Esophagus muscularis mucosa (tissue), 4 donors: Measurements from ENCODE around the gene PTPRS. TPM values are rescaled to one million over a fixed set of nuclear protein-coding genes. Genes with fewer than 3 reads are reported as not detected.
A peak's percentile ranks its signal among the peaks of the same experiment; 100 is the strongest.

Experiments used
- DNase-seq: peaks from one replicate; pipeline ENCODE4 v3.0.0-alpha.2; 2017; ENCODE audit errors: extremely low spot score
- H3K27ac ChIP-seq, 4 donors: fragments of 200-600 bp; sonication (generic); replicated peaks in 1 of 4; 1 replicate in 3 of 4; 2 replicates in 1 of 4; pipeline ENCODE4 v1.5.1; 2016 to 2019; ENCODE audit warnings: mild to moderate bottlenecking in 1 of 4
- H3K27me3 ChIP-seq, 4 donors: fragments of 200-600 bp; sonication (generic); one replicate each; pipeline versions ENCODE4 v1.5.1 to v1.6.0; 2016 to 2019
- H3K36me3 ChIP-seq, 4 donors: fragments of 200-600 bp; sonication (generic); one replicate each; pipeline ENCODE4 v1.5.1; 2016 to 2019
- H3K4me1 ChIP-seq, 4 donors: fragments of 200-600 bp; sonication (generic); one replicate each; pipeline ENCODE4 v1.5.1; 2016 to 2019
- H3K4me3 ChIP-seq, 4 donors: fragments of 200-600 bp; sonication (generic); 1 replicate in 2 of 4; 2 replicates in 2 of 4; pipeline ENCODE4 v1.5.1; 2016 to 2019; ENCODE audit warnings: mild to moderate bottlenecking in 4 of 4, moderate library complexity in 1 of 4
- H3K9me3 ChIP-seq, 4 donors: fragments of 200-600 bp; sonication (generic); 1 replicate in 3 of 4; 2 replicates in 1 of 4; pipeline ENCODE4 v1.5.1; 2016 to 2019
- EP300 ChIP-seq: sonication (generic); formaldehyde crosslinking; IDR thresholded peaks from one replicate; pipeline ENCODE4 v1.6.1; 2017; ENCODE audit warnings: antibody characterized with exemption
- POLR2A ChIP-seq: fragments of 450-650 bp; IDR thresholded peaks from one replicate; pipeline ENCODE4 v1.6.1; 2017; ENCODE audit warnings: antibody characterized with exemption, moderate library complexity, mild to moderate bottlenecking, low read depth
- POLR2AphosphoS5 ChIP-seq, 2 donors: sonication (generic); formaldehyde crosslinking; IDR thresholded peaks; one replicate each; pipeline ENCODE4 v1.6.1; 2017; ENCODE audit warnings: antibody characterized with exemption in 2 of 2
- WGBS: methylation state at CpG from one replicate; pipeline ENCODE4 v1.1.5; 2018; 5-methylcytosine and 5-hydroxymethylcytosine counted together
- intact Hi-C: fragments of 100-400 bp; cut with DNase I; formaldehyde crosslinking; loops from one replicate; pipeline ENCODE4 v1.15.1; 2023
- total RNA-seq, 4 donors: library from RNA; depleted of rRNA; stranded (reverse); fragments of >200 nt; gene quantifications; one replicate each; pipeline versions ENCODE4 v1.1.0 to v1.2.1, GENCODE V29; 2016
- TF ChIP-seq, protein P1 (sequence below), 3 experiments: fragments of 200-600 bp in 2 of 3; fragments of 450-650 bp in 1 of 3; sonication (generic) in 2 of 3; IDR thresholded peaks; one replicate each; pipeline ENCODE4 v1.5.1; 2017 to 2019; ENCODE audit warnings: antibody characterized with exemption in 3 of 3, mild to moderate bottlenecking in 2 of 3, moderate library complexity in 1 of 3

The PTPRS gene
- total RNA-seq, 4 donors from 2014 or later, result 140 to 311 (median 224) TPM

DNA sequence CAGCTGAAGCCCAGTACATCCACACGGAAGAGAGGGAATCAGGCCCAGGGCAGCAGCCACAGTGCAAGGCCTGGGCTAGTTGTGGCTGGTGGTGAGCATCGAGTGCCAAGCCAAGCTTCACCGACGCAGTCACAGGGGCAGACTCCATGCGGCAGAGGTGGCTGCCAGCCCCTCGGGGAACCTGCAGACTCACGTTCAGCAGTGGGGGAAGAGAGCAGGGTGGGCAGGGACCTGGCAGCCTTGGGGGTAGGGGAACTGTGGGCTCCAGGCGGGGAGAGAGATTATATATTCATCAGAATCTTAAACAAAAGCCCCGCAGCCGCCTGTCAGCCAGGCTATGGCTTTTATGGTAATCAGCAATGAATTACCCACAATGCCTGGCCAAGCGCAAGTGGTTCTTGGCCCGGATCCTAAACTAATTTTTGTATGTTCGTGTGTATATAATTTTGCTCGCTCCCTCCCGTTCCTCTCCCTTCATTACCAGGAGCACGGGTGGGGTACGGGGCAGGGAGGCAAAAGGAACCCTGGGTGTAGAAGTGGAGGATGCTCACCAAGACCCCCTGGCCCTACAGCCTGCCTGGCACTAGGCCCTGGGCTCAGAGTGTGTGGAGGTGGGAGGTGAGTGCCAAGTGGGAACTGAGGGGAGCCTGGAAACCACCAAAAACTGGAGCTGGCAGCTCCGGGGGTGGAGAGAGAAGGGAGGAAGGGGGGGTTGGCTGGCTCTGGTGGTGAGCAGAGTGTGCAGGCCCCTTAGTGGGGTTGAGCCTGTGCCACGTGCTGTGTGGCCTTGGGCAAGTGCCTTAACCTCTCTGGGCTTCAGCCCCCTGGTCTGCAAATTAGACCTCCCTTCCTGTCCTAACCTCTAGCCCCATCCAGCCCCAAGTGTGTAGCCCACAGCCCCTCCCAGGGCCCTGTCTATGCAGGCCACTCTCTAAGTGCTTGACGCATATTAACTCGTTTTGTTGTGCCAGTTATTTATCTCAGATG lies 31.9 kb downstream of the PTPRS start:
- Histone ChIP-seq H3K27ac (peak overlapping the region; percentile 80 to 86 (median 84)), H3K27me3 (no peaks in the 10 kb centered on the region), H3K9me3 (no peaks in the 10 kb centered on the region), H3K4me1 (peaks cover 0 to 22% (median 10%) of the 10 kb centered on the region in 4 donors), H3K4me3 (peak overlapping the region; percentile 41 to 52 (median 45)), H3K36me3 (no peaks in the 10 kb centered on the region)
- intact Hi-C loops, result no loop called here
- 39% methylated on average over 19 of the region's 21 CpGs for WGBS
- DNase-seq, result no peak
- TF ChIP-seq, protein P1, sequence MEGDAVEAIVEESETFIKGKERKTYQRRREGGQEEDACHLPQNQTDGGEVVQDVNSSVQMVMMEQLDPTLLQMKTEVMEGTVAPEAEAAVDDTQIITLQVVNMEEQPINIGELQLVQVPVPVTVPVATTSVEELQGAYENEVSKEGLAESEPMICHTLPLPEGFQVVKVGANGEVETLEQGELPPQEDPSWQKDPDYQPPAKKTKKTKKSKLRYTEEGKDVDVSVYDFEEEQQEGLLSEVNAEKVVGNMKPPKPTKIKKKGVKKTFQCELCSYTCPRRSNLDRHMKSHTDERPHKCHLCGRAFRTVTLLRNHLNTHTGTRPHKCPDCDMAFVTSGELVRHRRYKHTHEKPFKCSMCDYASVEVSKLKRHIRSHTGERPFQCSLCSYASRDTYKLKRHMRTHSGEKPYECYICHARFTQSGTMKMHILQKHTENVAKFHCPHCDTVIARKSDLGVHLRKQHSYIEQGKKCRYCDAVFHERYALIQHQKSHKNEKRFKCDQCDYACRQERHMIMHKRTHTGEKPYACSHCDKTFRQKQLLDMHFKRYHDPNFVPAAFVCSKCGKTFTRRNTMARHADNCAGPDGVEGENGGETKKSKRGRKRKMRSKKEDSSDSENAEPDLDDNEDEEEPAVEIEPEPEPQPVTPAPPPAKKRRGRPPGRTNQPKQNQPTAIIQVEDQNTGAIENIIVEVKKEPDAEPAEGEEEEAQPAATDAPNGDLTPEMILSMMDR (IDR thresholded peaks at IDR 0.05), result peak in 1 of 3 experiments; percentile 3
- TF ChIP-seq POLR2A (peak; percentile 97), POLR2AphosphoS5 (IDR thresholded peaks at IDR 0.05) (peak; percentile 82 to 99), EP300 (no peak)

- Histone ChIP-seq H3K9me3 (no peaks in the 10 kb centered on the region), H3K36me3 (no peaks in the 10 kb centered on the region), H3K27me3 (no peaks in the 10 kb centered on the region), H3K4me1 (peaks cover 0 to 16% (median 10%) of the 10 kb centered on the region in 4 donors), H3K27ac (peak overlapping the region in 1 of 4 donors; percentile 86), H3K4me3 (no peak overlapping the region)
- intact Hi-C loops, result no loop called here
- 96% methylated on average over 19 of the region's 19 CpGs for WGBS
- TF ChIP-seq POLR2AphosphoS5 (IDR thresholded peaks at IDR 0.05) (no peak), EP300 (no peak), POLR2A (no peak)
- TF ChIP-seq, protein P1 (IDR thresholded peaks at IDR 0.05), result no peak
- no peak for DNase-seq
Measured at GRCh38 chr19:5307655-5308054, 33.0 kb downstream of the PTPRS start.

- Histone ChIP-seq H3K27ac (no peak overlapping the region), H3K4me1 (peaks cover 0 to 16% (median 10%) of the 10 kb centered on the region in 4 donors), H3K4me3 (no peak overlapping the region), H3K36me3 (no peaks in the 10 kb centered on the region), H3K9me3 (no peaks in the 10 kb centered on the region), H3K27me3 (no peaks in the 10 kb centered on the region)
- intact Hi-C loops, result no loop called here
- no peak for DNase-seq
- TF ChIP-seq POLR2A (no peak), POLR2AphosphoS5 (IDR thresholded peaks at IDR 0.05) (no peak)
- WGBS, result 85% methylated on average over 3 of the region's 3 CpGs
Measured at GRCh38 chr19:5305163-5305562, 35.4 kb downstream of the PTPRS start.

DNA sequence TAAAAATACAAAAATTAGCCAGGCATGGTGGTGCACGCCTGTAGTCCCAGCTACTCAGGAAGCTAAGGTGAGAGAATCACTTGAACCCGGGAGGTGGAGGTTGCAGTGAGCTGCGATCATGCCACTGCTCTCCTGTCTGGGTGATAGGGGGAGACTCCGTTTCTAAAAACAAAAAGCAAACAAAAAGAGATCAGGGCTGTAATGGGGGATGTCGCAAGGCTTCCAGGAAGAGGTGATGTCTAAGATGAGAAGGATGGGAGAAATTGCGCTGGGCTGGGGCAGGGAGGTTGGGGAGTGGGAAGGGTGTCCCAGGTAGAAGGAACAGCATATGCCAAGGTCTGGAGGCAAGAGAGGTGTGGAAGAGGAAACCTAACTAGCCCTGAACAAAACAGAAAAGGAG lies 36.1 kb downstream of the PTPRS start:
- WGBS, result 93% methylated on average over 6 of the region's 6 CpGs
- intact Hi-C loops, result no loop called here
- Histone ChIP-seq H3K9me3 (no peaks in the 10 kb centered on the region), H3K27me3 (no peaks in the 10 kb centered on the region), H3K36me3 (no peaks in the 10 kb centered on the region), H3K4me1 (peaks cover 0 to 15% (median 10%) of the 10 kb centered on the region in 4 donors), H3K27ac (no peak overlapping the region), H3K4me3 (no peak overlapping the region)
- no peak for DNase-seq
- TF ChIP-seq, protein P1 (IDR thresholded peaks at IDR 0.05), result no peak
- no peak for TF ChIP-seq EP300
- TF ChIP-seq POLR2AphosphoS5 (IDR thresholded peaks at IDR 0.05), result no peak
- TF ChIP-seq POLR2A, result no peak

GRCh38 chr19:5303208-5303607 lies 37.4 kb downstream of the PTPRS start:
- WGBS, result 94% methylated on average over 6 of the region's 7 CpGs
- H3K27ac ChIP-seq, result no peak overlapping the region

More at GRCh38 chr19:5303208-5303607, 37.4 kb downstream of the PTPRS start:
- no peaks in the 10 kb centered on the region for H3K36me3 ChIP-seq
- H3K4me3 ChIP-seq, result no peak overlapping the region
- no peaks in the 10 kb centered on the region for H3K9me3 ChIP-seq
- intact Hi-C loops, result no loop called here
- TF ChIP-seq, protein P1 (IDR thresholded peaks at IDR 0.05), result no peak
- no peak for TF ChIP-seq POLR2AphosphoS5 (IDR thresholded peaks at IDR 0.05)
- TF ChIP-seq EP300, result no peak
- TF ChIP-seq POLR2A, result no peak
- no peaks in the 10 kb centered on the region for H3K27me3 ChIP-seq
- no peak for DNase-seq
- H3K4me1 ChIP-seq, result peaks cover 0 to 2% (median 2%) of the 10 kb centered on the region in 4 donors
